BE2C (cell line): ENCODE data around the gene INO80B.
A peak's percentile ranks its signal among the peaks of the same experiment; 100 is the strongest.

ENCODE experiments used
- DNase-seq: peaks from one replicate; pipeline ENCODE4 v3.0.0-alpha.2; 2020
- H3K27me3 ChIP-seq: fragments of 250-450 bp; sonication (Bioruptor Pico); 2 replicates; pipeline ENCODE4 v1.5.1; 2020; ENCODE audit warnings: mild to moderate bottlenecking
- H3K36me3 ChIP-seq: fragments of 250-450 bp; sonication (Bioruptor Pico); 2 replicates; pipeline ENCODE4 v1.5.1; 2020; ENCODE audit warnings: mild to moderate bottlenecking
- H3K4me1 ChIP-seq: fragments of 250-450 bp; sonication (Bioruptor Pico); 2 replicates; pipeline ENCODE4 v1.5.1; 2020
- H3K4me3 ChIP-seq: 2 replicates; pipeline ENCODE4 v1.5.1; 2011; ENCODE audit warnings: low read depth, low read length
- H3K9me3 ChIP-seq: fragments of 250-450 bp; sonication (Bioruptor Pico); 2 replicates; pipeline ENCODE4 v1.5.1; 2020
- CTCF ChIP-seq: IDR thresholded peaks from 2 replicates; pipeline ENCODE4 v1.5.1; 2012; ENCODE audit warnings: mild to moderate bottlenecking, low read depth, low read length

Gene INO80B

GRCh38 chr2:74444498-74445318 lies 10.2 kb upstream of the INO80B start:
- TF ChIP-seq CTCF = no peak
- Histone ChIP-seq H3K36me3 (no peaks in the 10 kb centered on the region), H3K9me3 (no peaks in the 10 kb centered on the region), H3K27me3 (no peaks in the 10 kb centered on the region), H3K4me1 (peaks cover 3% of the 10 kb centered on the region; the same call in 1 of the 2 replicates), H3K4me3 (no peak overlapping the region)
- DNase-seq = no peak

- H3K27me3 ChIP-seq = no peaks in the 10 kb centered on the region
- H3K36me3 ChIP-seq = no peaks in the 10 kb centered on the region
- no peak for DNase-seq
- H3K4me1 ChIP-seq = no peaks in the 10 kb centered on the region
- H3K4me3 ChIP-seq = no peak overlapping the region
- TF ChIP-seq CTCF = no peak
- no peaks in the 10 kb centered on the region for H3K9me3 ChIP-seq
Observed at GRCh38 chr2:74447230-74447999, 7.5 kb upstream of the INO80B start.

- Histone ChIP-seq H3K36me3 (no peaks in the 10 kb centered on the region), H3K27me3 (no peaks in the 10 kb centered on the region), H3K4me3 (no peak overlapping the region), H3K4me1 (no peaks in the 10 kb centered on the region), H3K9me3 (no peaks in the 10 kb centered on the region)
- DNase-seq = no peak
- TF ChIP-seq CTCF = no peak
Observed at GRCh38 chr2:74448771-74449170, 6.1 kb upstream of the INO80B start.

- no peak for TF ChIP-seq CTCF
- H3K4me1 ChIP-seq = no peaks in the 10 kb centered on the region
- H3K9me3 ChIP-seq = no peaks in the 10 kb centered on the region
- DNase-seq = no peak
- H3K27me3 ChIP-seq = no peaks in the 10 kb centered on the region
- H3K4me3 ChIP-seq = no peak overlapping the region
- no peaks in the 10 kb centered on the region for H3K36me3 ChIP-seq
Observed at GRCh38 chr2:74450570-74451190, 4.2 kb upstream of the INO80B start.

- H3K9me3 ChIP-seq = no peaks in the 10 kb centered on the region
- no peaks in the 10 kb centered on the region for H3K27me3 ChIP-seq
- no peak for TF ChIP-seq CTCF
- no peaks in the 10 kb centered on the region for H3K4me1 ChIP-seq
- no peaks in the 10 kb centered on the region for H3K36me3 ChIP-seq
- no peak for DNase-seq
- peak overlapping the region; percentile 60 for H3K4me3 ChIP-seq
Observed at GRCh38 chr2:74457129-74457548, 2.3 kb downstream of the INO80B start.
